Body of pancreas (tissue), 4 donors: ENCODE measurements around the gene TRIM44. TPM values are rescaled to one million over a fixed set of nuclear protein-coding genes. Genes with fewer than 3 reads are reported as not detected.
"Not testable (repeated sequence)": the region's sequence is repeated elsewhere in the genome, so short reads cannot be mapped to it uniquely, and the experiment has no call there.

Source experiments
- ATAC-seq: fragments of 150-250 bp; one replicate; pipeline ENCODE4 v1.9.1; 2016
- DNase-seq, 4 donors: peaks; one replicate each; pipeline ENCODE4 v3.0.0-alpha.2; 2019
- H3K27ac ChIP-seq, 4 donors: fragments of 200-600 bp; sonication (generic); 1 replicate in 3 of 4; 2 replicates in 1 of 4; pipeline versions ENCODE4 v1.5.1 to v1.6.1; 2016 to 2019; ENCODE audit warnings: mild to moderate bottlenecking in 1 of 4, mixed read lengths in 1 of 4, moderate library complexity in 1 of 4
- H3K27me3 ChIP-seq, 2 donors: fragments of 200-600 bp; sonication (generic); one replicate each; pipeline ENCODE4 v1.6.0; 2016; ENCODE audit warnings: mild to moderate bottlenecking in 1 of 2
- H3K36me3 ChIP-seq, 2 donors: fragments of 200-600 bp; sonication (generic); replicated peaks in 1 of 2; 2 replicates each; pipeline ENCODE4 v1.5.1; 2016; ENCODE audit warnings: low read depth in 2 of 2; ENCODE audit not compliant: insufficient read depth in 1 of 2
- H3K4me1 ChIP-seq: fragments of 200-600 bp; sonication (generic); one replicate; pipeline ENCODE4 v1.6.0; 2016
- H3K4me3 ChIP-seq, 2 donors: fragments of 200-600 bp; sonication (generic); 1 replicate in 1 of 2; 2 replicates in 1 of 2; pipeline ENCODE4 v1.5.1; 2016 to 2019
- H3K9me3 ChIP-seq, 3 donors: fragments of 200-600 bp; sonication (generic); 1 replicate in 2 of 3; 2 replicates in 1 of 3; pipeline ENCODE4 v1.5.1; 2016
- POLR2A ChIP-seq, 3 donors: fragments of 450-650 bp; IDR thresholded peaks; one replicate each; pipeline ENCODE4 v1.6.1; 2016; ENCODE audit warnings: antibody characterized with exemption in 3 of 3, mild to moderate bottlenecking in 2 of 3
- WGBS, 2 donors: methylation state at CpG; one replicate each; pipeline ENCODE4 v1.1.5; 2017; 5-methylcytosine and 5-hydroxymethylcytosine counted together
- intact Hi-C: fragments of 100-400 bp; cut with DNase I; formaldehyde crosslinking; loops from one replicate; pipeline ENCODE4 v1.15.1; 2023
- total RNA-seq, 2 donors: library from RNA; depleted of rRNA; stranded (reverse); fragments of >200 nt; gene quantifications; one replicate each; pipeline ENCODE4 v1.1.0, GENCODE V29; 2016
- TF ChIP-seq, protein P1 (sequence below), 7 experiments: fragments of 450-650 bp in 4 of 7; fragments of 200-600 bp in 3 of 7; sonication (generic) in 3 of 7; IDR thresholded peaks; one replicate each; pipeline ENCODE4 v1.5.1; 2016 to 2019; ENCODE audit warnings: antibody characterized with exemption in 7 of 7

TRIM44 gene
- total RNA-seq, 2 donors from 2014 or later, result 17.4 to 81.7 TPM

DNA sequence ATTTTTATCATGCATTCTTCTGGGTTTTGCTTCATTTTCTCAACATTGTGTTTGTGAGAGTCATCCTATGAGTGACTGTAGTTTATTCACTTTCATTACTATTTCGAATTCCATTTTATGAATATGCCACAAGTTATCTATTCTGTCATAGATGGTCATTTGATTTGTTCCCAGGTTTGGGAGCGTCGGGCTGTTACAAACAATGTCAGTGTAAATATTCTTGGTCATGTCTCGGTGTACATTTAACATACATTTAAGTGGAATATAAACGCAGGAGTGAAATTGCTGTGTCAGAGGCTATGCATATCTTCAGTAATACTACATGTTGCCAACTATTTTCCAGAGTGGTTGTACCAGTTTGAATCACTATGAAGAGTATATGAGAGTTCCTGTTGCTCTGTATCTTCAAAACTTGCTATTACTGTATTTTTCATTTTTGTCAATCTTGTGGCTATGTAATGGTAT, 2.4 kb downstream of the TRIM44 start:
- H3K36me3 ChIP-seq, result no peaks in the 10 kb centered on the region
- no peak overlapping the region for H3K4me3 ChIP-seq
- peaks cover 25% of the 10 kb centered on the region for H3K4me1 ChIP-seq
- WGBS, 2 donors, result 97 to 98% methylated on average over 5 of the region's 5 CpGs
- ATAC-seq, result no peak
- no peaks in the 10 kb centered on the region for H3K9me3 ChIP-seq
- no peak overlapping the region for H3K27ac ChIP-seq
- no peaks in the 10 kb centered on the region for H3K27me3 ChIP-seq
- intact Hi-C loops, result no loop called here
- DNase-seq, result no peak
- TF ChIP-seq POLR2A (IDR thresholded peaks at IDR 0.05), result no peak
- TF ChIP-seq, protein P1, sequence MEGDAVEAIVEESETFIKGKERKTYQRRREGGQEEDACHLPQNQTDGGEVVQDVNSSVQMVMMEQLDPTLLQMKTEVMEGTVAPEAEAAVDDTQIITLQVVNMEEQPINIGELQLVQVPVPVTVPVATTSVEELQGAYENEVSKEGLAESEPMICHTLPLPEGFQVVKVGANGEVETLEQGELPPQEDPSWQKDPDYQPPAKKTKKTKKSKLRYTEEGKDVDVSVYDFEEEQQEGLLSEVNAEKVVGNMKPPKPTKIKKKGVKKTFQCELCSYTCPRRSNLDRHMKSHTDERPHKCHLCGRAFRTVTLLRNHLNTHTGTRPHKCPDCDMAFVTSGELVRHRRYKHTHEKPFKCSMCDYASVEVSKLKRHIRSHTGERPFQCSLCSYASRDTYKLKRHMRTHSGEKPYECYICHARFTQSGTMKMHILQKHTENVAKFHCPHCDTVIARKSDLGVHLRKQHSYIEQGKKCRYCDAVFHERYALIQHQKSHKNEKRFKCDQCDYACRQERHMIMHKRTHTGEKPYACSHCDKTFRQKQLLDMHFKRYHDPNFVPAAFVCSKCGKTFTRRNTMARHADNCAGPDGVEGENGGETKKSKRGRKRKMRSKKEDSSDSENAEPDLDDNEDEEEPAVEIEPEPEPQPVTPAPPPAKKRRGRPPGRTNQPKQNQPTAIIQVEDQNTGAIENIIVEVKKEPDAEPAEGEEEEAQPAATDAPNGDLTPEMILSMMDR (IDR thresholded peaks at IDR 0.05), result no peak

DNA sequence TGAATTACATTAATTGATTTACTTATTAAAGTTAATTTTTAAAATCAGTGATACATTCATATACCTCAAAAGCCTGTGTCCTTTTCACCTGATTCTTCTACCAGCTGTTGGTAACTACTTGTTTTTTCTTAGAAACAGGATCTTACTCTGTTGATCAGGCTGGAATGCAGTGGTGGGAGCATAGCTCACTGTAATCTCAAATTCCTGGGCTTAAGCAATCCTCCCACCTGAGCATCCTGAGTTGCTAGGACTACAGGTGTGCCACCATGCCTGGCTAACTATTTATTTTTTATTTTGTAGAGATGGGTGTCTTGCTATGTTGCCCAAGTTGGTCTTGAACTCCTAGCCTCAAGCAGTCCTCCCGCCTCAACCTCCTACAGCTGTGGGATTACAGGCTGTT, 4.7 kb downstream of the TRIM44 start:
- no peaks in the 10 kb centered on the region for H3K9me3 ChIP-seq
- no peaks in the 10 kb centered on the region for H3K36me3 ChIP-seq
- peaks cover 42% of the 10 kb centered on the region for H3K4me1 ChIP-seq
- ATAC-seq, result no peak
- WGBS, 2 donors, result 100% methylated on average over 1 of the region's 1 CpG
- intact Hi-C loops, result no loop called here
- no peak overlapping the region for H3K4me3 ChIP-seq
- H3K27ac ChIP-seq, result no peak overlapping the region
- DNase-seq, result no peak
- H3K27me3 ChIP-seq, result no peaks in the 10 kb centered on the region
- no peak for TF ChIP-seq POLR2A (IDR thresholded peaks at IDR 0.05)
- TF ChIP-seq, protein P1 (IDR thresholded peaks at IDR 0.05), result no peak

DNA sequence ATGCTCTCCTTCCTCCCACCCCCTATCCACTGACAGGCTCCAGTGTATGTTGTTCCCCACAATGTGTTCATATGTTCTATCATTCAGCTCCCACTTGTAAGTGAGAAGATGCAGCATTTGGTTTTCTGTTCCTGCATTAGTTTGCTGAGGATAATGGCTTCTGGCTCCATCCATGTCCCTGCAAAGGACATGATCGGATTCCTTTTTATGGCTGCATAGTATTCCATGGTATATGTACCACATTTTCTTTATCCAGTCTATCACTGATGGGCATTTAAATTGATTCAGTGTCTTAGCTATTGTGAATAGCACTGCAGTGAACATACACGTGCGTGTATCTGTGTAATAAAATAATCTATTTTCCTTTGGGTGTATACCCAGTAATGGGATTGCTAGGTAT, 5.8 kb downstream of the TRIM44 start:
- H3K27me3 ChIP-seq, H3K9me3 ChIP-seq, H3K36me3 ChIP-seq, DNase-seq, intact Hi-C loops, H3K4me3 ChIP-seq, ATAC-seq, H3K27ac ChIP-seq: not testable (repeated sequence)
- WGBS, 2 donors, result 92 to 96% methylated on average over 3 of the region's 3 CpGs
- H3K4me1 ChIP-seq, result peaks cover 43% of the 10 kb centered on the region

DNA sequence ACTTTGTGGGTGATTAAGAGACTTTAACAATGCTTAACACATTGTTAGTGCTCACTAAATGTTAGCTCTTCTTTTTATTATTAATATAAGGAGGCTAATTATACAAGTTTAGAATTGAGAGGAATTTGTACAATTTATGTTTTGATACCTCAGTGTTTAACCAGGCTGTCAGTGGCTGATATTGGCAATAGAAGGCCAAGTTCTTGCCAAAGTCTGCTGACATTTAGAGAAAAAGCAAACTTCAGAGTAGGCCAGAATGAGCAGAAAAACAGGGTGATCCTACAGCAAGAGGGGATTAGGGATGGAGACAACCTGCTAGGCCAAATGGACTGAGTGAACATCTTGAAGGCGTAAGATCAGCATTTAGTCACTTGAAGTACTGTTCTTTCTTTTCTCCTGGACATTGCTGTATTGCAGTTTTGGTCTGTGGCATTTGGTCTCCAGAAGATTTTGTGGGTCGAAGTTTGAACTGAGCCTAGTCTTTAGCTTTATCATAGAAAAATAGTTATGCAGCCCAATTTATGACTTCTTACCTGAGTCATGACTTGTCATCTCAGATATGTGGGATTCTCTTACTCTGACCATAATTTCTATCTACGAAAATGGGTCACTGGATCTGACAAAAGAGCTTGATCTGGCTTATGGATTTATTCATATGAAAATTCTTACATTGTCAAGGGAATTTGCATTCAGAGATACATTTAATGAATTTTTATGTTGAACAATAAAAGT, 9.0 kb downstream of the TRIM44 start:
- Histone ChIP-seq H3K27me3 (no peaks in the 10 kb centered on the region), H3K36me3 (no peaks in the 10 kb centered on the region), H3K4me3 (no peak overlapping the region), H3K27ac (no peak overlapping the region), H3K4me1 (peaks cover 60% of the 10 kb centered on the region), H3K9me3 (no peaks in the 10 kb centered on the region)
- ATAC-seq (no peak), DNase-seq (no peak)
- no peak for TF ChIP-seq POLR2A (IDR thresholded peaks at IDR 0.05)
- TF ChIP-seq, protein P1 (IDR thresholded peaks at IDR 0.05), result no peak
- intact Hi-C loops, result no loop called here
- WGBS, 2 donors, result 88 to 89% methylated on average over 3 of the region's 3 CpGs

DNA sequence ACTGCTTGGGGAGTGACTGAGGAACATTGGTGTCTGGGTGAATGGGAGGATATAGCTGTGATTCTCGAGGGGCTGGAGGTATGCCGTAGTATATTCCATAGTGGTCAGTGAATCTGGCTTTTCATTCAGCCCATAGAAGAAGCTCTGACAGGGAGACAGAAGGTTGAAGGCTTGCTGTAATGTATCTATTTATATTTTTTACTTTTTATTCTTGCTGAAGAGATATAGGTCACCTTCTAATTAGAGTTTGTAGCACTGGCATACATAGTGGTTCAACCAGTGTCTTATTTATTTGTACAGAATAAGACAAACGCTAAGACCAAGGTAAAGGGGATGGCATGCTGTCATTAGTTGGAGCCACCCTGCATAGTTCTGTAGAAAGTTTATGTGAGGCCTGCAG, 10.0 kb downstream of the TRIM44 start:
- Histone ChIP-seq H3K27ac (no peak overlapping the region), H3K4me3 (no peak overlapping the region), H3K4me1 (peaks cover 65% of the 10 kb centered on the region), H3K27me3 (no peaks in the 10 kb centered on the region), H3K9me3 (no peaks in the 10 kb centered on the region), H3K36me3 (no peaks in the 10 kb centered on the region)
- DNase-seq (no peak), ATAC-seq (no peak)
- intact Hi-C loops, result no loop called here
- no peak for TF ChIP-seq POLR2A (IDR thresholded peaks at IDR 0.05)
- TF ChIP-seq, protein P1 (IDR thresholded peaks at IDR 0.05), result no peak
- WGBS, 2 donors, result 70 to 79% methylated on average over 3 of the region's 3 CpGs
